WTC11 (cell line): ENCODE results near the gene GRAP.

Experiments
- CBFB ChIP-seq: sonication (generic); formaldehyde crosslinking; IDR thresholded peaks from 2 replicates; pipeline ENCODE4 v1.8.1; 2022; ENCODE audit warnings: mild to moderate bottlenecking, low read depth, missing genetic modification reagents
- CTCF ChIP-seq: fragments of 200-600 bp; IDR thresholded peaks from 2 replicates; pipeline ENCODE4 v1.8.0; 2022; ENCODE audit warnings: antibody characterized with exemption
- TP53 ChIP-seq: sonication (generic); formaldehyde crosslinking; IDR thresholded peaks from 2 replicates; pipeline ENCODE4 v1.8.1; 2023; ENCODE audit warnings: mild to moderate bottlenecking, missing genetic modification reagents

- TF ChIP-seq TP53 (CRISPR knock-in tag) (no peak), CTCF (no peak), CBFB (CRISPR knock-in tag) (no peak)
Measured at GRCh38 chr17:19016881-19017280, 29.9 kb downstream of the GRAP start.
